Measurements from ENCODE around the gene EIF4A2. TPM values are rescaled to one million over a fixed set of nuclear protein-coding genes. Genes with fewer than 3 reads are reported as not detected.

Gene EIF4A2
- total and polyA plus RNA-seq, 2 of the 13 experiments (the other 11 are each of a cell fraction or from before 2014, with no cell fraction given), result 480 to 596 TPM

DNA sequence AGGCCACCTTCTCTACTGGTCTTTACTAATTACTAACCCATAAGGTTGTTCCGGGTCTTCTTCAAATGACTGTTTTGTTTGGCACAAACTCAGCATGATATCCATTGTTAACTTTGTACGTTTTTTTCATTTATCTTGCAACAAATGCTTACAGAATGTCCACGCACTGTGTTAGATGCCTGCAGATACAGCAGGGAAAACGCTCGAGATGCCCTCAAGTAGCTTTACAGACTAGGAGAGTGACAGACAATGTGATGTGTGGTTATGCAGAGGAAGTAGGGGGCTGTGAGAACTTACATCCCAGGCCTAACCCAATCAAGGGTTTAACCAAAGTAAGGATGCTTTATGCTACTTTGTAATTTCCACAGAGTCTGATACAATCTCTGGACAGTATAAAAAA is 23.9 kb downstream of the EIF4A2 start:
- peak overlapping the region; percentile 31 for H2AFZ ChIP-seq (ENCODE audit: low read length)
- intact Hi-C loops (cut with micrococcal nuclease; ENCODE audit: unreplicated experiment), result no loop called here

DNA sequence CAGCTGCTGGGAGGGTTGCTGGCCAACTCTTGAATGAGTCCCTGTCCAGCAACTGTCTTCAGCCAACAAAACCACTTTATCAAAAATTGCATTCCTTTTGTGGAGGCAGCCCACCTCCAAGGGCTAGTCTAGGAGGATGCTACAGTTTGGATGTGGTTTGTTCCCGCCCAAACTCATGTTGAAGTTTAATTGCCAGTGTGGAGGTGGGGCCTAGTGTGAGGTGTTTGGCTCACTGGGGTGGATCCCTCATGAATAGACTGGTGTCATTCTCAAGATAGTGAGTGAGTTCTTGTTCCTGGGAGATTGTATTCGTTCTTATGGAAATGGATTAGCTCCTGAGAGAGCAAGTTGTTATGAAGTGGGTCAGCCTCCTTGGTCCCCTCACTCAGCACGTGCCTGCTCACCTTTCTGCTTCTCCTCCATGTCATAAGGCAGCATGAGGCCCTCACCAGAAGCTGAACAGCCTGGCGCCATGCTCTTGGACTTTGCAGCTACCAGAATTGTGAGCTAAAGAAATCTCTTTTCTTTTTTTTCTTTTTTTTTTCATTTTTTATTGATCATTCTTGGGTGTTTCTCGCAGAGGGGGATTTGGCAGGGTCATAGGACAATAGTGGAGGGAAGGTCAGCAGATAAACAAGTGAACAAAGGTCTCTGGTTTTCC is 27.1 kb downstream of the EIF4A2 start:
- H2AFZ ChIP-seq (ENCODE audit: low read length), result no peak overlapping the region
- peaks cover 15% of the 10 kb centered on the region for H3K4me1 ChIP-seq (ENCODE audit: insufficient read depth, low read length)
- no peaks in the 10 kb centered on the region for H3K9me3 ChIP-seq (ENCODE audit: low read length)
- H4K20me1 ChIP-seq (ENCODE audit: insufficient read depth, low read length), result no peaks in the 10 kb centered on the region
- H3K4me3 ChIP-seq (replicated peaks in 1 of 3; ENCODE audit: insufficient read depth in 1 of 3, low read depth in 2 of 3, low read length in 3 of 3), result no peak overlapping the region
- ChIA-PET CTCF (ENCODE audit: low intra/inter-chr PET ratio, low total read pairs) (no interaction called here), POLR2A (no interaction called here)
- 27% methylated on average over 5 of the region's 5 CpGs for WGBS (ENCODE audit: low lambda C conversion rate)
- DNase-seq (ENCODE audit: low spot score), result no peak
- H3K27ac ChIP-seq (ENCODE audit: extremely low read length, insufficient read depth, low read length), result no peak overlapping the region
- no peak for TF ChIP-seq FOXO1 (CRISPR knock-in tag; IDR thresholded peaks at IDR 0.05)
- TF ChIP-seq SOX13 (IDR thresholded peaks at IDR 0.05), result no peak
- no peak for TF ChIP-seq SOX13 (CRISPR knock-in tag; conservative IDR thresholded peaks at IDR 0.05 in 1 of 2, IDR thresholded peaks at IDR 0.05 in 1 of 2)
- TF ChIP-seq, protein P1, sequence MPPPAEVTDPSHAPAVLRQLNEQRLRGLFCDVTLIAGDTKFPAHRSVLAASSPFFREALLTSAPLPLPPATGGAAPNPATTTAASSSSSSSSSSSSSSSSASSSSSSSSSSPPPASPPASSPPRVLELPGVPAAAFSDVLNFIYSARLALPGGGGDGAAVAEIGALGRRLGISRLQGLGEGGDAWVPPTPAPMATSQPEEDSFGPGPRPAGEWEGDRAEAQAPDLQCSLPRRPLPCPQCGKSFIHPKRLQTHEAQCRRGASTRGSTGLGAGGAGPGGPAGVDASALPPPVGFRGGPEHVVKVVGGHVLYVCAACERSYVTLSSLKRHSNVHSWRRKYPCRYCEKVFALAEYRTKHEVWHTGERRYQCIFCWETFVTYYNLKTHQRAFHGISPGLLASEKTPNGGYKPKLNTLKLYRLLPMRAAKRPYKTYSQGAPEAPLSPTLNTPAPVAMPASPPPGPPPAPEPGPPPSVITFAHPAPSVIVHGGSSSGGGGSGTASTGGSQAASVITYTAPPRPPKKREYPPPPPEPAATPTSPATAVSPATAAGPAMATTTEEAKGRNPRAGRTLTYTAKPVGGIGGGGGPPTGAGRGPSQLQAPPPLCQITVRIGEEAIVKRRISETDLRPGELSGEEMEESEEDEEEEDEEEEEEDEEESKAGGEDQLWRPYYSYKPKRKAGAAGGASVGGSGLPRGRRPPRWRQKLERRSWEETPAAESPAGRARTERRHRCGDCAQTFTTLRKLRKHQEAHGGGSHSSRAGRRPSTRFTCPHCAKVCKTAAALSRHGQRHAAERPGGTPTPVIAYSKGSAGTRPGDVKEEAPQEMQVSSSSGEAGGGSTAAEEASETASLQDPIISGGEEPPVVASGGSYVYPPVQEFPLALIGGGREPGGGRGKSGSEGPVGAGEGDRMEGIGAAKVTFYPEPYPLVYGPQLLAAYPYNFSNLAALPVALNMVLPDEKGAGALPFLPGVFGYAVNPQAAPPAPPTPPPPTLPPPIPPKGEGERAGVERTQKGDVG (CRISPR knock-in tag; IDR thresholded peaks at IDR 0.05; ENCODE audit: borderline replicate concordance), result no peak
- TF ChIP-seq, protein P2, sequence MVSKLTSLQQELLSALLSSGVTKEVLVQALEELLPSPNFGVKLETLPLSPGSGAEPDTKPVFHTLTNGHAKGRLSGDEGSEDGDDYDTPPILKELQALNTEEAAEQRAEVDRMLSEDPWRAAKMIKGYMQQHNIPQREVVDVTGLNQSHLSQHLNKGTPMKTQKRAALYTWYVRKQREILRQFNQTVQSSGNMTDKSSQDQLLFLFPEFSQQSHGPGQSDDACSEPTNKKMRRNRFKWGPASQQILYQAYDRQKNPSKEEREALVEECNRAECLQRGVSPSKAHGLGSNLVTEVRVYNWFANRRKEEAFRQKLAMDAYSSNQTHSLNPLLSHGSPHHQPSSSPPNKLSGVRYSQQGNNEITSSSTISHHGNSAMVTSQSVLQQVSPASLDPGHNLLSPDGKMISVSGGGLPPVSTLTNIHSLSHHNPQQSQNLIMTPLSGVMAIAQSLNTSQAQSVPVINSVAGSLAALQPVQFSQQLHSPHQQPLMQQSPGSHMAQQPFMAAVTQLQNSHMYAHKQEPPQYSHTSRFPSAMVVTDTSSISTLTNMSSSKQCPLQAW (CRISPR knock-in tag; IDR thresholded peaks at IDR 0.05), result no peak
- peak; percentile 98 for TF ChIP-seq ZNF564 (CRISPR knock-in tag; IDR thresholded peaks at IDR 0.05)
- TF ChIP-seq PITX1 (CRISPR knock-in tag; IDR thresholded peaks at IDR 0.05), result no peak
- in situ Hi-C loops (cut with HindIII; ENCODE audit: extremely low pct_ligation_motif_present, low pct_unique_long_range_greater_than_20kb), result loop anchor here (25.0 kb wide), 2 partner anchors 548 to 823 kb away; no protein-coding TSS in a partner anchor
- no peak overlapping the region for H3K4me2 ChIP-seq (ENCODE audit: low read depth, low read length)
- peaks cover 3 to 7% of the 10 kb centered on the region in 2 experiments; a peak in 3 of 5 replicates for H3K27me3 ChIP-seq (ENCODE audit: control insufficient read depth in 1 of 2, insufficient read depth in 2 of 2, low read length in 2 of 2)
- BruUV-seq (replicated peaks), result no TSS peak
- intact Hi-C loops (cut with micrococcal nuclease; ENCODE audit: unreplicated experiment), result no loop called here
- ATAC-seq, result no peak
- no peaks in the 10 kb centered on the region for H3K36me3 ChIP-seq (replicated peaks in 1 of 2; ENCODE audit: control insufficient read depth in 1 of 2, insufficient read depth in 2 of 2, low read length in 2 of 2)
- no peak overlapping the region for H3K9ac ChIP-seq (ENCODE audit: insufficient read depth, low read depth, low read length)
- FAIRE-seq, result no peak
- H3K79me2 ChIP-seq (ENCODE audit: insufficient read depth, low read length), result peaks cover 8% of the 10 kb centered on the region

More for the DNA sequence above, 23.9 kb downstream of the EIF4A2 start:
- no TSS peak for BruUV-seq (replicated peaks)
- Histone ChIP-seq H3K9me3 (ENCODE audit: low read length) (no peaks in the 10 kb centered on the region), H4K20me1 (ENCODE audit: insufficient read depth, low read length) (no peaks in the 10 kb centered on the region), H3K27me3 (ENCODE audit: control insufficient read depth in 1 of 2, insufficient read depth in 2 of 2, low read length in 2 of 2) (peaks cover 1 to 3% of the 10 kb centered on the region in 2 experiments; a peak in 2 of 5 replicates), H3K36me3 (replicated peaks in 1 of 2; ENCODE audit: control insufficient read depth in 1 of 2, insufficient read depth in 2 of 2, low read length in 2 of 2) (peaks cover 0 to 15% of the 10 kb centered on the region in 2 experiments; a peak in 2 of 5 replicates), H3K4me1 (ENCODE audit: insufficient read depth, low read length) (peaks cover 28% of the 10 kb centered on the region), H3K4me3 (replicated peaks in 1 of 3; ENCODE audit: insufficient read depth in 1 of 3, low read depth in 2 of 3, low read length in 3 of 3) (peak overlapping the region; percentile 72 to 90 (median 73)), H3K9ac (ENCODE audit: insufficient read depth, low read depth, low read length) (peak overlapping the region; percentile 84), H3K79me2 (ENCODE audit: insufficient read depth, low read length) (peaks cover 19% of the 10 kb centered on the region), H3K27ac (ENCODE audit: extremely low read length, insufficient read depth, low read length) (peak overlapping the region; percentile 82), H3K4me2 (ENCODE audit: low read depth, low read length) (peak overlapping the region; percentile 91)
- ATAC-seq (peak; percentile 10; the same call in 2 of the 3 replicates), FAIRE-seq (peak; percentile 50), DNase-seq (ENCODE audit: low spot score) (no peak)
- CTCF ChIA-PET (ENCODE audit: low intra/inter-chr PET ratio, low total read pairs), result no interaction called here
- WGBS (ENCODE audit: low lambda C conversion rate), result 8% methylated on average over 5 of the region's 5 CpGs
- in situ Hi-C loops (cut with HindIII; ENCODE audit: extremely low pct_ligation_motif_present, low pct_unique_long_range_greater_than_20kb), result loop anchor here (25.0 kb wide), 2 partner anchors 545 to 820 kb away; no protein-coding TSS in a partner anchor
- POLR2A ChIA-PET, result interaction anchor here (1.0 kb wide), 1 partner anchor 15 kb away, joined by 4 read pairs; no protein-coding TSS in a partner anchor
- TF ChIP-seq ARID2 (CRISPR knock-in tag; IDR thresholded peaks at IDR 0.05; ENCODE audit: borderline replicate concordance) (0 out of 2 replicates have a peak, but pooled peaks have one; percentile 2), REL (CRISPR knock-in tag; conservative IDR thresholded peaks at IDR 0.05) (0 out of 2 replicates have a peak, but pooled peaks have one; percentile 1)
- TF ChIP-seq, protein P3, sequence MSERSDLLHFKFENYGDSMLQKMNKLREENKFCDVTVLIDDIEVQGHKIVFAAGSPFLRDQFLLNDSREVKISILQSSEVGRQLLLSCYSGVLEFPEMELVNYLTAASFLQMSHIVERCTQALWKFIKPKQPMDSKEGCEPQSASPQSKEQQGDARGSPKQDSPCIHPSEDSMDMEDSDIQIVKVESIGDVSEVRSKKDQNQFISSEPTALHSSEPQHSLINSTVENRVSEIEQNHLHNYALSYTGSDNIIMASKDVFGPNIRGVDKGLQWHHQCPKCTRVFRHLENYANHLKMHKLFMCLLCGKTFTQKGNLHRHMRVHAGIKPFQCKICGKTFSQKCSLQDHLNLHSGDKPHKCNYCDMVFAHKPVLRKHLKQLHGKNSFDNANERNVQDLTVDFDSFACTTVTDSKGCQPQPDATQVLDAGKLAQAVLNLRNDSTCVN (CRISPR knock-in tag; IDR thresholded peaks at IDR 0.05; ENCODE audit: borderline replicate concordance), result no peak
